Activated naive CD8-positive, alpha-beta T cell treated with anti-CD3 and anti-CD28 coated beads for 36 hours (primary cell): ENCODE results near the gene TREH. TPM values are rescaled to one million over a fixed set of nuclear protein-coding genes. Genes with fewer than 3 reads are reported as not detected.
A peak's percentile ranks its signal among the peaks of the same experiment; 100 is the strongest.

Experiments
- DNase-seq: peaks from one replicate; pipeline ENCODE4 v3.0.0; 2021
- H3K27ac Mint-ChIP-seq: one replicate; pipeline ENCODE4 v1.8.0; 2022; ENCODE audit warnings: mild to moderate bottlenecking, moderate library complexity, mixed read lengths
- H3K27me3 Mint-ChIP-seq: one replicate; pipeline ENCODE4 v1.8.0; 2022; ENCODE audit warnings: mild to moderate bottlenecking, mixed read lengths
- H3K36me3 Mint-ChIP-seq: one replicate; pipeline ENCODE4 v1.8.0; 2021; ENCODE audit warnings: mild to moderate bottlenecking, mixed read lengths
- H3K4me1 Mint-ChIP-seq: one replicate; pipeline ENCODE4 v1.8.0; 2021; ENCODE audit warnings: mixed read lengths
- H3K4me3 Mint-ChIP-seq: one replicate; pipeline ENCODE4 v1.8.0; 2022; ENCODE audit warnings: mild to moderate bottlenecking, moderate library complexity, mixed read lengths
- H3K9me3 Mint-ChIP-seq: one replicate; pipeline ENCODE4 v1.8.0; 2022; ENCODE audit warnings: mixed read lengths
- total RNA-seq, 2 experiments: library from RNA; stranded (reverse); gene quantifications; one replicate each; pipeline ENCODE4 v1.2.3, GENCODE V29; 2021

The TREH gene
- total RNA-seq, 2 experiments from 2014 or later = not detected

DNA sequence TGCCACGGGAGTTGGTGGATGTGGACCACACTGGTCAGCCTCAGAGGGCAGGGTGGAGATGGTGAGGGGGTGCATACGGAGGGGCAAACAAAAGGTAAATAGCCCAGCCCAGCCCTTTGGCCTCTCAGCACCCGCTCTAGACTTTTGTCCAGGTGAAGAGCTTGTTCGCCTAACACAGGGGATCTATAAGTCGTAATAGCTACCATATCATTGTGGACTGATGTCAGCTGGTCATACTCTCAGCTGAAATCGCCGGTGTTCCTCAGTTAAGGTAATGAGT, 27.0 kb upstream of the TREH start:
- Mint-ChIP-seq H3K4me3 (no peak overlapping the region), H3K36me3 (no peaks in the 10 kb centered on the region), H3K9me3 (peaks cover under 1% of the 10 kb centered on the region), H3K27me3 (no peaks in the 10 kb centered on the region), H3K4me1 (peaks cover 26% of the 10 kb centered on the region), H3K27ac (no peak overlapping the region)
- DNase-seq = no peak

DNA sequence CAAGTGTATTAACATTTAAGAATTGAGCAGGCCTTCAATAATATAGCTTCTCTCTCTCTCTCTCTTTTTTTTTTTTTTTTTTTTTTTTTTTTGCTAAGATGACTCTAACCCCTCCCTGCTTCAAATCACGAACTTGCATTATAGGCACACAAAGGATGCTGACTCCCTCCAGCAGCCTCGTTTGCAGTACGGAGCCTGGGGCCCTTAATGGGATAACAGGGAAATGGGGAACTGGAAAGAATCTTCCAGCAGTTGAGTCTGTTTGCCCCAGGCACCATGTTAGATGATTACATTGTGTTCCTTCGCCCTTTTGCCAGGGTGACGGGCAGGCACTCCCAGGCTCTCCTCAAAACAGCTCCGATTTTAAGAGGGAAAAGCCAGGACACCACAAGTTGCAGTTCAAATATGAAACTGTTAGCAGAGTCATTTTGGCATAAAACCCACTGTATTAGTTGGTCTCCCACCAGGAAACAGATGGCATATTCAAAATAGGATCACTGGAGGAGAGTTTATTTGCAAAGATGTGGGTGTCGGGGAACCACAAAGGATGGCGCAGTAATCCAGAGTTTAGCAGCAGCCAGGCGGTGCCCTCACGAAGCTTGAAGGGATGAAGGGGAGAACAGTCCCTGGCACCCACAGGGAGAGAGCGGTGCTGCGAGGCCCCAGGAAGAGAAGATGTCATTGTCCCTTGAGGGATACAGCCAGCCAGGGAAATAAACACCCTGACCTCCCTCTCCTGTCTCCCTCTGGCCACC, 26.5 kb upstream of the TREH start:
- peaks cover 26% of the 10 kb centered on the region for H3K4me1 Mint-ChIP-seq
- no peaks in the 10 kb centered on the region for H3K27me3 Mint-ChIP-seq
- DNase-seq = no peak
- peak overlapping the region; percentile 56 for H3K27ac Mint-ChIP-seq
- peaks cover 2% of the 10 kb centered on the region for H3K9me3 Mint-ChIP-seq
- no peaks in the 10 kb centered on the region for H3K36me3 Mint-ChIP-seq
- H3K4me3 Mint-ChIP-seq = no peak overlapping the region

DNA sequence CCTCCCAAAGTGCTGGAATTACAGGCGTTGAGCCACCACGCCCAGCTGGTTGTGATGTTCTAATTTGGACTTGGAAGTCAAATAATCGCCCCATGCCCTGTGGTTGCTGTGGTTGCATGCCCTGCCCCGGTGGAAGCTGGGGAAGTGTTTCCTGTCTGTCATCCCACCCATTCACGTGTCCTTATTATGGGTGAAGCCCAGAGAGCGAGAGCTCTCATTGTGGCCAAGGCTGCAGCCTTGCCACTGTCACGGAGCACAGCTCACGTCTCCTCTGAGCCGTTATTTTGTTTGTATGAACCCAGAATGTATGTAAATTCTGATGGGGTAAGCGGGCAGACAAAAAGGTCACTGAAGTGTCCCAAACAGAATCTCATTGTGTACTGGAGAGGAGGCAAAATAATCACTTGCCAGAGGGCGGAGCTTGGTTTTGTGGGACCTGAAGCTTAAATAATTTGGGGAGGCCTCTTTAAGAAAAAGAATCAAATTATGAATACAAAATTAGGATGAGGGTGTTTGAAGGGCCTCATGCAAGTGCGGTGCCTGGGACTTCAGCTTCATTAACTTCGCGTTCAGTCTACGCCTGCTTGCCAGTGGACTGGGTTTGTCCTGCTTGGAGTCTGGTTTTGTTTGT, 25.8 kb upstream of the TREH start:
- DNase-seq = no peak
- H3K27me3 Mint-ChIP-seq = no peaks in the 10 kb centered on the region
- H3K4me1 Mint-ChIP-seq = peaks cover 29% of the 10 kb centered on the region
- H3K9me3 Mint-ChIP-seq = peaks cover 5% of the 10 kb centered on the region
- peak overlapping the region; percentile 56 for H3K4me3 Mint-ChIP-seq
- H3K36me3 Mint-ChIP-seq = peaks cover 3% of the 10 kb centered on the region
- H3K27ac Mint-ChIP-seq = peak overlapping the region; percentile 56

DNA sequence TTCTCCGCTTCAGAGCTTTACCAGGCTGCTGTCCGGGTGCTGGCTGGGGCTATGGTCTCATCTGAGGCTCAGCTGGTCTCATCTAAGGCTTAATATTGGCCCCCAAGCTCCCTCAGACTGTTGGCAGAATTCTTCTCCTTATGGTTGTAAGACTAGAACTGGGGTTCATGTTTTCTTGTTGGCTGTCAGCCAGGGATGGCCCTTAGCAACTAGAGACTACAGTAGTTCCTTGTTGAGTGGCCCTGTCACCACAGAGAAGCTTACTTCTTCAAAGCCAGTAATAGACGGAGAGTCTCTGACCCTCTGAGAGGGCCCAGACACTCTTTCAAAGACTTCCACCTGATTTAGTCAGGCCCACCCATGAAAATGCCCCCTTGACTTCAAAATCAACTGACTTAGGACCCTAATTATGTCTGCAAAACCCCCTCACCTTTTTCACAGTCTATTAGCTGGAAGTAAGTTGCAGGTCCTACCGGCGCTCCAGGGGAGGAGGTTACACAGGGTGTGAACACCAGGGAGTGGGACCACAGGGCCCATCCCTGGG, 24.2 kb upstream of the TREH start:
- peaks cover 39% of the 10 kb centered on the region for H3K4me1 Mint-ChIP-seq
- H3K36me3 Mint-ChIP-seq = peaks cover 8% of the 10 kb centered on the region
- H3K27me3 Mint-ChIP-seq = no peaks in the 10 kb centered on the region
- H3K27ac Mint-ChIP-seq = no peak overlapping the region
- H3K9me3 Mint-ChIP-seq = peaks cover 12% of the 10 kb centered on the region
- no peak for DNase-seq
- H3K4me3 Mint-ChIP-seq = no peak overlapping the region

DNA sequence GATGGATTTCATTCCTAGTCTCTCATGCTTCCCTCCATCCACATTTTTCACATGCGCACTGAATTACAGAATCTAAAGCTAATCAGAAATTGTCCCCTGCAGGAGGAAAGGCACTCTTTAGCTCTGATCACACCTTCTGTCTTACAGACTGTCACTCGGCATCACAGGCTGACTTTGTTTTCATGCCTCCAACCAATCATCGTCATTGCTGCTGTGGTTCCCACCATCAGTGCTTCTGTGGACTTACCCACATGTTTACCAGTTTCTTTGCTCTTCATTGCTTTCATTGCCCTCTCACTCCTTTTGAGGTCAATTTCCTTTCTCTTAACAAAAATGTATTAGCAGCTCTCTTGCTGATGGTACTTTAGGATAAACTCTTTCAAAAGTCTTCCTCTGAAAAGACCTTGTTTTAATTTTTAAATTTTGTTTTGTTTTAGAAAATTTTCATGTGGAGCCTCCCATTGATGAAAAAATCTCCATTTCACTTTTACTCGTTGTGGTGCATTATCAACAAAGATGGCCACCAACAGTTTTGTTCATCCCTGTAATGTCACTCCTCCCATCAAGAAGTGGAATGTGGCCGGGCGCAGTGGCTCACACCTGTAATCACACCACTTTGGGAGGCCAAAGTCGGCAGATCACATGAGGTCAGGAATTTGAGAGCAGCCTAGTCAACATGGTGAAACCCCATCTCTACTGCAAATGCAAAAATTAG, 20.2 kb upstream of the TREH start:
- Mint-ChIP-seq H3K27ac (peak overlapping the region; percentile 51), H3K36me3 (peaks cover 8% of the 10 kb centered on the region), H3K4me3 (no peak overlapping the region), H3K27me3 (no peaks in the 10 kb centered on the region), H3K9me3 (peaks cover 12% of the 10 kb centered on the region), H3K4me1 (peaks cover 45% of the 10 kb centered on the region)
- DNase-seq = no peak

DNA sequence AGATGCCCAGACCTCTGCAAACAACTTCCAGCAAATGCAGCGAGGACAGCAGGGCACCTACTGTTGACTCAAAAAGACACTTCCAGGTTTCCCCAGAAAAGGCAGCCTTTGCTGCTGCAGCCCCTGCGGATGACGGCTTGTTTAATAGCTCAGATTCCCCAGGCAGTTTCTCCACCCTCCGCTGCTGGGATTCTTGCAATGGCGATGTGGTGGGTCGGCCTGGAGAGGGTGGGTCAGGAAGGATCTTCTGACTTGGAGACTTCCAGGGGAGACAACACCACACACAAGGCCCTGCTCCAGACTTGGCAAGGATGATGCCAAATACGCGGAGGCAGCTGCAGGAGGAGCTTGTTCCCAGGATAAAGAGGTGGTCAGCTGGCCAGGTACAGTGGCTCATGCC, 17.9 kb upstream of the TREH start:
- no peak overlapping the region for H3K4me3 Mint-ChIP-seq

DNA sequence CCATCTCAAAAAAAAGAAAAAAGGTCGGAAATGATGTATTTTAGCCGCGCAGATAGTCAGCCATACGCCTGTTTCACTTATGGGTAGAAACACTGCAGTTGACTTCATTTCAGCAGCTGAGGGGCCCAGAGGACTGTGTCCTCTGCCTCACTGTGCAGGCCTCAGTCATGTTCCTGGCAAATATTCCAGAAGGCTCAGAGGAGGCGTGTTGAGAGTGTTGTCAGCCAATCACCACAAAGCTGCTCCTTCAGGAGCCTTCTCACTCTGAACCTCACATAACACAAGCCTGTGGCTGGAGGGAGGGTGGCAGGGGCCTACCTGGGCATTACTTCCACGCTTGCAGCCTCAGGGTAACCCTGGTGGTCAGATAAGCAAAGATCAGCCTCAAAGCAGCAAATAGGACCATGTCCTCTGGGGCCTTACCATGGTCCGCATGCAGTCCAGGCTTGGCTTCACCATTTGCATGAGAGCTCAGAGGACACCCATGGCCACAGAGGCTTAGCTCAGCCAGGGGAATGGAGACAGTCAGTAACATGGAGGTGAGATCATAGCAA, 17.3 kb upstream of the TREH start:
- peaks cover 8% of the 10 kb centered on the region for H3K27me3 Mint-ChIP-seq
- H3K4me3 Mint-ChIP-seq = no peak overlapping the region
- peaks cover 59% of the 10 kb centered on the region for H3K4me1 Mint-ChIP-seq
- H3K36me3 Mint-ChIP-seq = peaks cover 8% of the 10 kb centered on the region
- peaks cover 12% of the 10 kb centered on the region for H3K9me3 Mint-ChIP-seq
- H3K27ac Mint-ChIP-seq = peak overlapping the region; percentile 69
- no peak for DNase-seq

More for the DNA sequence above, 17.9 kb upstream of the TREH start:
- DNase-seq = no peak
- H3K36me3 Mint-ChIP-seq = peaks cover 8% of the 10 kb centered on the region
- peaks cover 53% of the 10 kb centered on the region for H3K4me1 Mint-ChIP-seq
- peaks cover 12% of the 10 kb centered on the region for H3K9me3 Mint-ChIP-seq
- H3K27me3 Mint-ChIP-seq = peaks cover 8% of the 10 kb centered on the region
- H3K27ac Mint-ChIP-seq = no peak overlapping the region

DNA sequence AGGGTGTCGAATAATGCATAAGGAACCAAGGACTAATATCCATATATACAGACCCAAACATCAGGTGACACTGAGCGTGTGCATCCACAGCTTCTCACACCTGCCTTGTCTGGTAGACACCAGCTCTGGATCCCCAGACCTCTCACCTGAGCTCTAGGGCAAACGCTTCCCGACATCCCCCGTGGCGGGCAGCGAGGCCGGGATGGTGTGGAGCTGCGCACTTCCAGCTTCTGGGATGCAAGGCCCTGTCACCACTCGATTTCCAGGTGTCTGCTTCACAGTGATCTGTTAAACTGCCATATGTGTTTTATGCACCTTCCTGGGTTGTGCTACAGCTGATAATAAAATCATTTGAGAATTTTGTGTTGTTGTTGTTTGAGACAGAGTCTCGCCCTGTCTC, 15.3 kb upstream of the TREH start:
- H3K4me1 Mint-ChIP-seq = peaks cover 67% of the 10 kb centered on the region
- peaks cover 2% of the 10 kb centered on the region for H3K36me3 Mint-ChIP-seq
- no peak overlapping the region for H3K4me3 Mint-ChIP-seq
- H3K27me3 Mint-ChIP-seq = peaks cover 8% of the 10 kb centered on the region
- no peak for DNase-seq
- H3K27ac Mint-ChIP-seq = no peak overlapping the region
- H3K9me3 Mint-ChIP-seq = peaks cover 5% of the 10 kb centered on the region

DNA sequence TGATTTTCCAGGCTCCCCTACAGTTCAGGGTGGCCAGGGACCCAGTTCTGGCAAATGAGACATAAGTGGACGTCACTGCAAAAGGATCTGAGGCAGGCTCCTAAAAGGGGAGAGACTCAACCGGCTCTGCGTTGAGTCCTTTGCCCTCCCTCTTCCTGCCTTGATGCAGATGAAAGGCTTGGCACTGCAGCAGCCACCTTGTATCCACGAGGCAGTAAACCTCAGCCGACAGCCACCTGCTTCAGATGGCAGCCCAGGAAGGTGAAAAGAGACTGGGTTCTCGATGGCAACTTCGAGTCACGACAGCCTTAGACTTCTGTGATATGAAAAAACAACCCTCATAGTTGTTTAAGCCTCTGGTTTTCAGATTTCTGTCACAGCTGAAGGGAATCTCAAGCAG, 14.7 kb upstream of the TREH start:
- Mint-ChIP-seq H3K27ac (no peak overlapping the region), H3K4me1 (peaks cover 62% of the 10 kb centered on the region)

DNA sequence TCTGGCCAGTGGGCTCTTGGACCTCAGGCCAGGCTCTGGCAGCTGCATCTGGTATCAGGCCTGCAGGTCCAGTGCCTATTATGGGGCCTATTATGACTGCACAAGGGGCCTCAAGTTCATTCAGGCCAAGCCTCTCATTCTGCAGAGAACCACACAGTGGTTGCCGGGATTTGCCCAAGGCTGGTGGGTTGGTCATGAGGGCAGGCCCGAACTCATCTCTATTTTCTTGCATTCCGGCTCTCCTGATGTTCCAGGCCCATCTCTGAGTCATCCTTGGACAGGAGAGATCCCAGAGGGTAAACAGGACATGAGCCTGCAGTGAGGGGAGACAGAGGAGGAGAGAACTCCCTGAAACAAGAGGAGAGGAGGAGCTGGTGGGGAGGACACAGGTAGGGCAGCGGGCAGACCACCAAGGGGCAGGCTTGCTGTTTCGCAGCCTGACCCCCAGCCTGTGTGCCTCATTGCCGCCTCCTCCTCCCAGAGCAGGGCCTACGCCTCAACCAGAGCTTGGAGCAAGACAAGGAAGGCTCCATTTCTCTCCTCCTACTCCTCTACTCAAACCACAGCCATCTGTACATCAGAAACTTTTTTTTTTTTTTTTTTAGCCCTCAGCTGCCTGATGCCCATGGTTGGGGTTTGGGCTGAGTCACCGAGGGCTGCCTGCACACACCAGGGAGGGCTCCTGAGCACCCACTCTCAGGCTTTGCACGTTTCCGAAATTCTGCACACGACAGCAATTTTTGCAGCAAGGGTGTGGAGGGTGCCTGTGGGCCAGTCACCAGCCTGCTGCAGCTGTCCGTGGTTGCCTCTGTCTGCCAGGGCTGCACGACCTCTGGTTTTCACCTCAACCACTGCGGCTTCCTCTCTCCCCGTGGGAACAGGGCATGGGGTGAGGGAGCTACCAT, 12.7 kb upstream of the TREH start:
- Mint-ChIP-seq H3K4me3 (peak overlapping the region; percentile 14), H3K27me3 (peaks cover 8% of the 10 kb centered on the region), H3K36me3 (no peaks in the 10 kb centered on the region), H3K9me3 (no peaks in the 10 kb centered on the region), H3K4me1 (peaks cover 58% of the 10 kb centered on the region), H3K27ac (peak overlapping the region; percentile 8)
- DNase-seq = peak; percentile 72

More for the DNA sequence above, 14.7 kb upstream of the TREH start:
- no peak overlapping the region for H3K4me3 Mint-ChIP-seq
- DNase-seq = no peak
- no peaks in the 10 kb centered on the region for H3K36me3 Mint-ChIP-seq
- peaks cover 8% of the 10 kb centered on the region for H3K27me3 Mint-ChIP-seq
- H3K9me3 Mint-ChIP-seq = no peaks in the 10 kb centered on the region

DNA sequence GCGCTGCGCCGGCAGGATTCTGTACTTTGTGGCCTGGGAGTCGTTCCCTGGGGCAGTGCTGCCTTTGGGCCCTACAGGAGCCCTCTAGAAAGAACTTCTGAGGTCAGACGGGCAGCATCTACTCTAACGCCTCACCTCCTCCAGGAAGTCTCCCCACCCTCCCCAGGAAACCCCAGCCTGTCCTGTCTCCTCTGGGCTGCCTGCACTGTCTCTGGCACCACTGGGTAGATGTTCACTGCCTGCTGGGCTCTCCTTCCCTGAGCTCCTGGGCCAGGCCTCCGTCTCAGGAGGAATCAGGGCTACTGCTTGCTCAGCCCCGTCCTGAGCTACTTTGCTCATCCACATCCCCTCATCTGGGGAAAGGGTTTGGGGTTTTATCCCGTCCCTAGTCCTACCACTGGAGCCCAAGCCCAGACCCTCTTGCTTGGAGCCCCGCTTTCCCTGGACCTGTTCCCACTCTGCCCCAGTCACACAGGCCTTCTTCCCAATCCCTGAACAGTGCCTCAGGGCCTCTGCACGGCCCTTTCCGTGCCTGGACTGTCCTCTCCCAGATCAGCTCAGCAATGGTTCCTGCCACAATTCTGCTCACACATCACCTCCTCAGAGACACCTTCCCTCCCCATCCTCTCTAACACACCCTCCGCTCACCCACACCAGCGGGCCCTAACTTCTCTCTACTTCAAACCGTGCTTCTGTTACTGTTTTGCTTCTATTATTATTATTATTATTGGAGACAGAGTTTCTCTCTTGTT, 11.3 kb upstream of the TREH start:
- peaks cover 48% of the 10 kb centered on the region for H3K4me1 Mint-ChIP-seq
- no peak overlapping the region for H3K27ac Mint-ChIP-seq
- no peak for DNase-seq
- H3K4me3 Mint-ChIP-seq = no peak overlapping the region
- peaks cover 8% of the 10 kb centered on the region for H3K27me3 Mint-ChIP-seq
- no peaks in the 10 kb centered on the region for H3K9me3 Mint-ChIP-seq
- no peaks in the 10 kb centered on the region for H3K36me3 Mint-ChIP-seq

DNA sequence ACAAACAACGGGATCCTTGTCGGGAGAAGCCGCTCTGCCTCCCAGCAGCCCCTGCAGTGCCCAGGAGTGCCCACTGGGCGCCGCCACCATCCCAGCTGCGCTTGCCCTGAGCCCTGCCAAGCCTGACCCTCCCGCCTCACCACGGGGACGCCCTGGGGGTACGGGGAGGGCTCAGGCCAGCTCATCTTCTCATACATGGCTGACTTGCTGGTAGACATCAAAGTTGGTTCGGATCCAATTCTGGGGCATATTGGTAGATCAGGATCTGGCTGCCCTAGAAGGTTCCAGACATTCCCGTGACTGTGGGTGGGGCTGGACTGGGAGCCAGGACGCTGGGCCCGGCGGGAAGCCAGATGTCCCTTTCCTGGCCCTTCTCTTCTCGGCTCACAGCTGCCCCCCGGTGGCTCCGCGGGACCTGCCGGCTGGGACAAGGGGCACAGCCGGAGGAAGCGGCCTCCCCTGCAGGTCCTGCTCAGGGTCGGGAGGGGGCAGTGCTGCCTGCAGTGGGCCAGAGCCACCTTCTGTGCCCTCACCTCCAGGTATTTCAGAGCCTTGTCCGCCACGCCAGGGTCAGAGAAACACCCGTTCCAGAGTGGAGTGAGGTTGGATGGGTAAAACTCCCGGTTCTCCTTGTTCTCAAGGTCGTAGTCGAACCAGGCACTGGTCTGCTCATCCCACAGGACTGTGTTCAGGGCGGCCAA, 10.6 kb upstream of the TREH start:
- DNase-seq = peak; percentile 87
- Mint-ChIP-seq H3K9me3 (no peaks in the 10 kb centered on the region), H3K27ac (peak overlapping the region; percentile 65)

DNA sequence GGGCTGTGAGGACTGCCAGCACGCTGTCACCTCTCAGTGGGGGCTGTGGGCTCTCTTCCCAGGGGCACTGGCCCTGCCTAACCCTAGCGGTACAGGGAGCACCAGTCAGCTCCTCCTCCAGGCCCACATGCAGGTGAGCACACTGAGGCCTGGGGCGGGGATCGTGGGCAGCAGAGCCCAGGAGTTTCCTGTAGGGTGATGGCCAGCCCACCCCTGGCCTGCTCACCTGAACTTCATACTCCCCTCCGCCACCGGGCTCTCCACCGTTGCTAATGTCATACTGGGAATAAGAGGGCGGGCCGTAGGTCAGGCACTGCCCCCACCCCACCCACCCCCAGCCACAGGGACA, 10.0 kb upstream of the TREH start:
- H3K27ac Mint-ChIP-seq = no peak overlapping the region
- H3K36me3 Mint-ChIP-seq = no peaks in the 10 kb centered on the region
- H3K4me1 Mint-ChIP-seq = peaks cover 39% of the 10 kb centered on the region
- H3K9me3 Mint-ChIP-seq = no peaks in the 10 kb centered on the region
- no peak overlapping the region for H3K4me3 Mint-ChIP-seq
- peaks cover 8% of the 10 kb centered on the region for H3K27me3 Mint-ChIP-seq
- no peak for DNase-seq

More for the DNA sequence above, 10.6 kb upstream of the TREH start:
- Mint-ChIP-seq H3K27me3 (peaks cover 8% of the 10 kb centered on the region), H3K36me3 (no peaks in the 10 kb centered on the region), H3K4me1 (peaks cover 44% of the 10 kb centered on the region), H3K4me3 (peak overlapping the region; percentile 72)
